ENCODE results near the gene ETFDH.
"Not testable (repeated sequence)": the region's sequence is repeated elsewhere in the genome, so short reads cannot be mapped to it uniquely, and the experiment has no call there.

ETFDH gene

DNA sequence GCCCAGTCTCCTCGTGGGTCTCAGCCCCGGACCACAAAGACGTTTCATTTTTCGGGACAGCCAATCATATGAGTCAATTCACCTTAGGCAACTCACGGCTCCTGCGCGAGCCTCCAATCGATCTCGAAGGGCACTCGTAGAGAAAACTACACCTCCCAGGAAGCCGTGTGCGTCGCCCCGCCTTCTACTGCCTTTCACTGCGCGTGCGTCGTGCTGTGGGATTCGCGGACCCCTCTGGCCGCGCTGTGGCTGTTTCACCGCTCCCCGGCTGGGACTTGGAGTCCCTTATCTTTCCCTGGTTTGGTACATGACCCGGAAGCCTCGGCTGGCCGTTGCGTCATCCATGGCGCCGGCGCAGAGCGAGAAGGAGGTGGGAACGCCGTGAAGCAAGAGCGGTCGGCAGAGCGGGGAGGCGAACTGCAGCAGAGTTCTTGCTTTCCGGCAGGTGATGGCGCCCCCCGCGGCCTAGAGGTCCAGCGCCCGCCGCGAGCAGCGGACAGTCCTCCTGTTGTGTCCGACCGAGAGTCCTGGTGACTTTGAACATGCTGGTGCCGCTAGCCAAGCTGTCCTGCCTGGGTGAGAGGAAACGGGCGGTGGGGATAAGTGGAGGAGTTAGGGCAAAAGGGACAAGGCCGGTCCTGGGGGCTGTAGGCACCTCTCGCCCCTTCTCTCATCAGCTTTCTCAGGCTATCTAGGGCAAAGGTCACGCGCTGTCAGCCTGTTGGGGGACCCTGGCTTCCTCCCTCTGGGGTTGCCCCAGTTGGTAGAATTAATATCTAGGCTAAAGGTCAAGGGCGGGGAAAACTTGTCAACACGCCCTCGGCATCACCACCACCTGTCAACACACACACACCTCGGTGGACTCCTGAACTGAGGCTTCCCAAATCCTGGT is at the start of gene ETFDH:
ETFDH (plus strand) TSS at position 382 of the 892 bp plus-strand sequence; CDS start at position 543, 161 bp downstream.
- DNase-seq (ENCODE audit: low read depth in 2 of 3, low spot score in 1 of 3) = peak; percentile 91 to 98 (median 95)

DNA sequence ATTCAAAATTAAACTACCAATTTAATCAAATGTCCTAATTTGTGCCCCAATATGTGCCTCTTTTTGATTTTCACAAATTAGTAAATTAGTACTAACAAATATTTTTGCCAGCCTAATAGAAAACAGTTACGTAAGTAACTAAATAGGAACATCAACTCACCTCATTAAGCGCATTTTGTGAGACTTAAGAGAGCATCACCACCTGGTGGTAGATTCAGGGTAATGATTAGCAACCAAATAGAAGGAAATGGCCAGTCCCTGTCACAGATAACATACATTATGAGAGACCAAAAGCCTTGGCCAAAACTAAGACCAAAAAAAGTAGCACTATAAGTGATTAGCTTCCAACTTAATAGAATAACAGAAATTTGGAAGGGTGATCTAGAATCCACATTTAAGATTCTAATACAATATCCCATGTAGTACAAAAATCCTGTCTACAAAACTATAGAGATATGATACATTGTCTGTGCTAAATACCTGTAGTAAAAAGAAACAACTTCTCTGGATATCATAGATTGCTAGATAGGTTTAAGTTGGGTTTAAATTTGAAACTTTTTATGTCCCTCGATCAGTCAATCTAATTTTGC is 47.1 kb upstream of the ETFDH start:
- no peak for DNase-seq (ENCODE audit: low read depth in 2 of 3, low spot score in 1 of 3)

DNA sequence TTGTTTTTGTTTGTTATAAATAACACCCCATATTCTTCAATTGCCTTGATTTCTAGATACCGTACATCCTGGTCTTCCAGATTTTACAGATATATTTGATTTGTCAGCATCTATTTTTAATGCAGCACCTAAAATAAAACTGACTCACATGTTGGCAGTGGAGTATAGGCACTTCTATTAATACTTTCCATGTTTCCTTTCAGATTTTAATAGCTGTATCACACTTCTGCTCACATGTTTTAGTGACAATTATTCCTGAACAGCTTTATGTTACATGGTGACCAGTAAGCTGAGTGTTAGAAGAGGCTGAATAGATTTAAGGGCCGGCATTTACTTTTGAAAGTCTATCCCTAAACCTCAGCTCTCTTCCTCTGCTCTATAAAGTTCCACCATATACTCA is 46.6 kb upstream of the ETFDH start:
- DNase-seq (ENCODE audit: low read depth in 2 of 3, low spot score in 1 of 3) = no peak

DNA sequence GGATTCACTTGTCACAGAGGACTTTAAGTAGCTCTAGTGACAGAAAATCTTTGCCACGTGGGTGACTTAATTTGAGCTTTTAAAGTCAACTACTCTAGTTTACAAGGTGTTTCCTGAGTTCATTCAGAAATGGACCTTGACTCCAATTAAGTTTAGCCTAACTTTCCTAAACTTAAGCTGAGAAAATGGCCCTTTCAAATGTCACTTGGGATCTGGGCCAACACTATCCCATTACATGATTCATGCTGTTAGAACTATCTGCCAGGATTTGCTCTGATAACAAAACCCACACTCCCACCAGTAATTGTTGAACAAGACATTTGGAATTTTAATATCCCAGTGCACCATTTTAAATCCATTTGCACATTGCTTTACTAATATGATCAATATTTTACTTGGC is 41.2 kb upstream of the ETFDH start:
- no peak for DNase-seq (ENCODE audit: low read depth in 2 of 3, low spot score in 1 of 3)

DNA sequence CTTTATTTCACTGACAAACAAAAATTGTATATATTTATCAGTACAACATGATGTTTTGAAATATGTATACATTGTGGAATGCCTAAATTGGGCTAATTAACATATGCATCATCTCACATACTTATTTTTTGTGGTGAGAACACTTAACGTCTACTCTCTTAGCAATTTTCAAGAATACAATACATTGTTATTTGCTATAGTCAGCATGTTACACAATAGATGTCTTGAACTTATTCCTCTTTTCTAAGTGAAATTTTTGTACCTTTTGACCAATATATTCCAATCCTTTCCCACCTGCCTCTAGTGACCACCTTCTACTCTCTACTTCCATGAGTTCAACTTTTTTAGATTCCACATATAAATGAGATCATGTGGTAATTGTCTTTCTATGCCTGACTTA is 35.5 kb upstream of the ETFDH start:
- DNase-seq (ENCODE audit: low read depth in 2 of 3, low spot score in 1 of 3) = no peak

DNA sequence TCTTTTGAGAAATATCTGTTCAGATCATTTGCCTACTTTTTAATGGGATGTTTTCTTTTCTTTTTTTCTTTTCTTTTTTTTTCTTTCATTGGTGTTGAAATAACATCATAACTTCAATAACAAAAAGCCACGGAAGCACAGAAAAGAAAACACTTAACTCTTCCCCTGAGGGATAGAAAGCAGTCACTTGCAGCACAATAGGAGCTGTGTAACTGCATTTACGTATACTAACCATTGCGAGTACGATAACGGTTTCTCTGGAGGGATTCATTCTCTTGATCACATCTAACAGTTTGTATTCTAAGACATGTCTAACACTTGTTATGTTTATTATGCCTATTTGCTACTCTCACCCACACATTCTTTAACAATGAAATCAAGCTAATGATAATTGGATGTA is 27.7 kb upstream of the ETFDH start:
- no peak for DNase-seq (ENCODE audit: low read depth in 2 of 3, low spot score in 1 of 3)

DNA sequence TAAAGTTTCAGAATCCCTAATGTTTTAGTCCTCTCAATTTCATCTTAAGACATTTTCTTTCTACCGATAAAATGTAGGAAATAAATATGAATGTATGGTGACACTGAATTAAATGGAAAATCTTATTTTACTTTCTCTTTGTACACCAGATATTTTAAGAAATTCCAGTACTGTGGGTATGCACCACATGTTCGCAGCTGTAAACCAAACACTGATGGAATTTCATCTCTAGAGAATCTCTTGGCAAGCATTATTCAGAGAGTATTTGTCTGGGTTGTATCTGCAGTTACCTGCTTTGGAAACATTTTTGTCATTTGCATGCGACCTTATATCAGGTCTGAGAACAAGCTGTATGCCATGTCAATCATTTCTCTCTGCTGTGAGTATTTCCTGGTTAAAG is 27.3 kb upstream of the ETFDH start:
- DNase-seq (ENCODE audit: low read depth in 2 of 3, low spot score in 1 of 3) = no peak

DNA sequence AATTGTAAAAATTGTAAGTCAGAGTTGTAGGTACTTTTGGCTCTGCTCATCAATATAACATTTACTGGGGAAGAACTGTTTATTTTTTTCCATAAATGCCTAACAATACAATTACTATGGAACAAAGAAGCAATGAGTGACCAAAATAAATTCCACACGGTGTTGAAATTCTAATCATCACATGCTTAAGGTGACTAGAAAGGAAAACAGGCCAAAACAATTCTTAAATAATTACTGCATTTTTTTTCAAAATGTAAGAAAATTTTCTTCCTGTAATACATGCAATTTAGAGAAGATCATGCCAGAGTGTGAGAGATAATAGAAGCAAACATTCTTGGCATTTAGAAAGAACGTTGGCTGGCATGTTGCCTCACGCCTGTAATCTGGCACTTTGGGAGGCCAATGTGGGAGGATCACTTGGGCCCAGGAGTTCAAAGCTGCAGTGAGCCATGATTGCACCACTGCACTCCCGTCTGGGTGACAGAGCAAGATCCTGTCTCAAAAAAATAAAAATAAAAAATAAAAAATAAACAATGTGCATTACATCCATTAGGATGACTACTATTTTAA is 22.9 kb upstream of the ETFDH start:
- no peak for DNase-seq (ENCODE audit: low read depth in 2 of 3, low spot score in 1 of 3)

DNA sequence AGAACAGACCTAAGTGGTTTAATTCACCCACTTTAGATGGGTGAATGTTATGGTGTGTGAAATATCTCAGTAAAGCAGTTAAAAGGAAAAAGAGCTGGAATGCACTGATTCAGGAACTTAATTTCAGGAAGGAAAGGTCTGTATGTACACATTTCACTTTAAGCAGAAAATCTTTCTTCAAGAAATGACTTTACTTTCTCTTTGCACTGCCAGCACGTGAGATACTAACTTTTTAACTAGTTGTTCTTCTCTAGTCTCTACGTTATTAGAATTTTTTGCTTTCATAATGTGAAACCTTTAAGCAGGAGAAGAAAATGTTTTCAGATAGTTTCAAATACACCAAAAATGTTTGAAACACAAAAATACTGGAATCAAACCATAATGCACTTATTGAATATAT is 19.2 kb upstream of the ETFDH start:
- no peak for DNase-seq (ENCODE audit: low read depth in 2 of 3, low spot score in 1 of 3)

DNA sequence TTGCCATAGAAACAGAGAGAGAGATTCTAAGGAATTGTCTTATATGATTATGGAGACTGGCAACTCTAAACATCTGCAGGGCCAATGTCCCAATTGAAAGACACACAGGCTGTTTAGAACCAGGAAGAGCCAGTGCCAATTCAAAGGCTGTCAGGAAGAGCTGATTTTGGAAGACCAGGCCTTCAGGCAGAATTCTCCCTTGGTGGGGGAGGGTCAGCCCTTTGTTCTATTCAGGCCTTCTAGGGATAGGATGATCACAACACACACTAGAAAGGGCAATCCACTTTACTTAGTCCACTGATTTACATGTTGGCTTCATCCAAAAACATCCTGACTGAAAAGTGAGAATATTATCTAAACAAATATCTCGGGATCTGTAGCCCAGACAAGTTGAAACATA is 15.7 kb upstream of the ETFDH start:
- no peak for DNase-seq (ENCODE audit: low read depth in 2 of 3, low spot score in 1 of 3)

DNA sequence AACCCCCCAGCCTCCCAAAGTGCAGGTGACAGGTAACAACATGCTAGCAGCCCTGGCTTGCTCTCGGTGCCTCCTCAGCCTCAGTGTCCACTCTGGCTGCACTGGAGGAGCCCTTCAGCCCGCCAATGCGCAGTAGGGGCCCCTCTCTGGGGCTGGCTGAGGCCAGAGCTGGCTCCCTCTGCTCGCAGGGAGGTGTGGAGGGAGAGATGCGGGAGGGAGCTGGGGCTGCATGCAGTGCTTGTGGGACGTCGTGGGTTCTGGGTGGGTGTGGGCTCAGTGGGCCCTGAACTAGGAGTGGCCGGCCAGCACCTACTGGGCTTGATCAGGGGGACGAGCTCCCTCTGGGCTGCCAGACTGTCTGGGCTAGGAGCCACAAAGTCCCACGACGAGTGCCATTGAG is 14.8 kb upstream of the ETFDH start:
- no peak for DNase-seq (ENCODE audit: low read depth in 2 of 3, low spot score in 1 of 3)

DNA sequence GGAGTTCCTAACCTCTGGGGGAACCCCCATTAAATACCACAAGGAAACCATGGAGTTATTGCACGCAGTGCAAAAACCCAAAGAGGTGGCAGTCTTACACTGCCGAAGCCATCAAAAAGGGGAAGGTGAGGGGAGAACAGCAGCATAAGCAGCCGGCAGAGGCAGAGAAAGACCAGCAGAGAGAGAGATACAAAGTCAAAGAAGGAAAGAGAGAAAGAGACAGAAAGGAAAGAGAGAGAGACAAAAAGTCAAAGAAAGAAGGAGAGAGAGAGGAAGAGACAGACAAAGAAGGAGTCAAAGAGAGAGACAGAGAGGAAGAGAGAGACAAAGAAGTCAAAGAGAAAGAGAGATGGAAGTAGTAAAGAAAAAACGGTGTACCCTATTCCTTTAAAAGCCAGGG is 8.8 kb upstream of the ETFDH start:
- DNase-seq (ENCODE audit: low read depth in 2 of 3, low spot score in 1 of 3) = not testable (repeated sequence)

DNA sequence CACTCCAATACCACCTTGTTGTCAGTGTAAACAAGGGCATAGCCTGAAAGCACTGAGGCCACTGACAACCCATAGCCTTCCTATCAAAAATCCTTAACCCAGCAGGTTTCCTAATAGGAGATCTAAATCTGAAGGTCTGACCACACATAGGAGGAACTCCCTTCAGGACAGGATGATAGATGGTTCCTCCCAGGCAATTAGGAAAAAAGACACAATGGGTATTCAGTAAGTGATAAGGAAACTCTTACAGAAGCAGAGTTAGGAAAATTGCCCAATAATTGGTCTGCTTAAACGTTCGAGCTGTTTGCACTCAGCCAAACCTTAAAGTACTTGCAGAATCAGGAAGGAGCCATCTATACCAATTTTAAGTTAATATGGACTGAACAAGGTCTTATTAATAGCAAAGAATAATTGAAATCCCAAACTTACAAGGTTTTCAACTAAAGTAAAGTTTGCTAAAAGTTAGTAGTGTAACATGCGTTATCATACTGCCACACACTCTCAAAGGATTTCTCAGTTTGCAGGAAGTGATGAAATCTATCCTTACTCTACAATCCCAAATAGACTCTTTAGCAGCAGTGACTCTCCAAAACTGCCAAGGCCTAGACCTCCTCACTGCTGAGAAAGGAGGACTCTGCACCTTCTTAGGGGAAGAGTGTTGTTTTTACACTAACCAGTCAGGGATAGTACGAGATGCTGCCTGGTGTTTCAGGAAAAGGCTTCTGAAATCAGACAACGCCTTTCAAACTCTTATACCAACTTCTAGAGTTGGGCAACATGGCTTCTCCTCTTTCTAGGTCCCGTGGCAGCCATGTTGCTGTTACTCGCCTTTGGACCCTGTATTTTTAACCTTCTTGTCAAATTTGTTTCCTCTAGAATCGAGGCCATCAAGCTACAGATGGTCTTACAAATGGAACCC is 8.1 kb upstream of the ETFDH start:
- not testable (repeated sequence) for DNase-seq (ENCODE audit: low read depth in 2 of 3, low spot score in 1 of 3)

DNA sequence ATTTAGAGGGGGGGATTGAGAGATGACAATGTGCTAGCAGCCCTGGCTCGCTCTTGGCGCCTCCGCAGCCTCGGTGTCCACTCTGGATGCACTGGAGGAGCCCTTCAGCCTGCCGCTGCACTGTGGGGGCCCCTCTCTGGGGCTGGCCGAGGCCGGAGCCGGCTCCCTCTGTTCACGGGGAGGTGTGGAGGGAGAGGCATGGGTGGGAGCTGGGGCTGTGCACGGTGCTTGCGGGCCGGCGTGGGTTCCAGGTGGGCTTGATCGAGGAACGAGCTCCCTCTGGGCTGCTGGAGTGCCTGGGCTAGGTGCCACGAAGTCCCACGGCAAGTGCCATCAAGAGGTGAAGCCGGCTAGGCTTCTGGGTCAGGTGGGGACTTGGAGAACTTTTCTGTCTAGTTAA is 7.3 kb upstream of the ETFDH start:
- DNase-seq (ENCODE audit: low read depth in 2 of 3, low spot score in 1 of 3) = no peak

DNA sequence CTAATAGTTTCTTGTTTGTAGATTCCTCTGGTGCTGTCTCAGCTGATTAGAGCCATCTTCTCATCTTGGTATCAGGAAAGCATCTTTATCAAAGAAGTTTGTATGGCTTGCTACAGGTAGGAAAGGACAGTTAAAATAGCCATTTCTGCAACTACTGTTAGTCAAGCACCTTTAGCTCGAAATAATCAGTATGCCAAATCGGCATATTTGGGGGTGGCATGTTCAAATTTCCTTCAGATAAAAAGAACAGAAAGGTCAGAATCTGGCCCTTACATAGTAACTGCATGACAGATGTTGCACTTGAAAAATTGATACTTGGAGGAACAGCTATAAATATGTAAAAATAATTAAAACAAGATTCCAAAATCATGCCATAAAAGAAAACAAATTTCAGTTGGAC is 5.2 kb upstream of the ETFDH start:
- DNase-seq (ENCODE audit: low read depth in 2 of 3, low spot score in 1 of 3) = no peak

DNA sequence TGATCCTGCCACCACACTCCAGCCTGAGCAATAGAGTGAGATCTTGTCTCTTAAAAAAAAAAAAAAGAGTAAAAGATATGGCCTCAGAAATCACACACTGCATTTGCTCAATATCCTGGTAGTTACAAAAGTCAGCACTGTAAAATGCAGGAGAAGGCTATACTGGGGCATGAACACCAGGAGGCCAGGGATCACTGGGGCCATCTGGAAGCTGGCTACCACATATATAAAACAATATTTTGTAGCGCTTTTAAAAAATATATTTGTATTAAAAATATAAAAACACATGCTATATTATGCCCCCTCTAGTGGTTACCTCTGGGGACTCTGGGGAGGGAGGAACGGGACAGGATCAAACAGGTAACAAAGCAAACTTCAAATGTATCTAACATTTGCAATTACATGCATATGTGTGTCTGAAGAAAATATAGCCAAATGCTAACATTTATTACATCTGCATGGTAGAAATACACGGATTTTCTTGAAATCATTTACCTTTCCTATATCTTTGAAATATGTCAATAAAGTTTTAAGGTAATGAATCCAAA is 4.4 kb upstream of the ETFDH start:
- peak in 1 of 3 donors; percentile 9 for DNase-seq (ENCODE audit: low read depth in 2 of 3, low spot score in 1 of 3)

DNA sequence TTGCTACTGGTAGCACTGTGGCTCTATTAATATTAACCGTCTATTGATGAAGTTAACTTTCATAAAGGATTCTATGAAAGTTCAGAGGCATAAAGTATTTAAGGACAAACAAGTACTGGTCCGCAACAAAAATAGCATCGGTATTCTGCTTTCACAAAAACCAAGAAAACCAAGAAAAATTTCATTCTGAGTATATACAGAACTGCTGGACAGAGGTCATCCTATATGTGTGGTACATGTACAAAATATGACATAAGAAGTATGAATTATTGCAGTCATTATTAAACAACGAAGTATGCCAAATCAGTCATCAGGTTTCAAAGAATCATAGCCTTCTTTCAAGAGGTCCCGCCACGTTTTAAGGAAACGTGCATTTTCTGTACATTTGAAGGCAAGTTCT is 2.8 kb upstream of the ETFDH start:
- no peak for DNase-seq (ENCODE audit: low read depth in 2 of 3, low spot score in 1 of 3)

DNA sequence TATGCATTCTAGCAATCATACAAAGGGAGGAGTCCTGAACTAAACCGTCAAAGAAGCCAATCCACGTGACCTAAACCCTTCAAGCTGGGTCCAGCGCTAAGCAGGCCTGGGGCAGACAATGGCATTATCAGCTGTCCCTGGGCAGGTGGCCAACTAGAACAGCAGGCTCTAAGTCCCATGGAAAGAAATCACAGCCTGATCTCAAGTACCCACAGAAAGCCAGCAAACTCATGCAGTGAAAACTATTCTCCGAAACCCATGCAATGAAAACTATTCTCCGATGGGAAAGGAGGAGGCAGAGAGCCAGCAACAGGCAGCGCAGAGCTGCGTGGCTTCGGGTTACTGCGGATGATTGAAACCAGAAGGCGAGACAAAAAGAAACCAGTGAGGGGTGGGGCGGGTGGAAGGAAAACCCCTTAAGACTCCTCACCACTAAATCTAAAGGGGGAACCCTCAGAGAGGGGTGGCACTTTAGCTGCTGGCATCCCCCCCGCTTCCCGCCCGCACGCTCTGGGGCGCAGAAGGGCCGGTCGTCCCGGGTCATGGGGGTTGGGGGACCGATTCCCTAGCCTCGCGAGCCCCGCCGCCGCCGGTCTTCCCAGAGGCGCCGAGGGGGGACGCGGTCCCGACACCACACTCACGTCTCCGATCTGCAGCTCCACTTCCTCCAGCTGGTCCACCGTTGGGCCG is 976 bp upstream of the ETFDH start:
- peak; percentile 25 to 47 (median 36) for DNase-seq (ENCODE audit: low read depth in 2 of 3, low spot score in 1 of 3)

DNA sequence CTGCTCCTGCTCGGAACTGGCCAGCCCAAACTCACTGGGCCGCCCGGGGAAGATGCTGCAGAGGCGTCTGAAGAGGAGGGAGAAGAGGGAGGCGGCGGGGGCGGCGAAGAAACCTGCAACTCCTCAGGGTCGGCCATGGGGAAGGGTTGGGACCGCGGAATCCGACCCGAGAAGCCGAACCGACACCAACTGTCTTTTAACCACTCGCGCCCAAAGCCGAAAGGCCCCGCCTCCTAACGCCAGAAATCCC is 506 bp upstream of the ETFDH start, which contains the start of gene C4orf46:
C4orf46 (minus strand) TSS at position 223 of the 250 bp plus-strand sequence; CDS start at position 137, 86 bp downstream.
- no peak for DNase-seq (ENCODE audit: low read depth in 2 of 3, low spot score in 1 of 3)

DNA sequence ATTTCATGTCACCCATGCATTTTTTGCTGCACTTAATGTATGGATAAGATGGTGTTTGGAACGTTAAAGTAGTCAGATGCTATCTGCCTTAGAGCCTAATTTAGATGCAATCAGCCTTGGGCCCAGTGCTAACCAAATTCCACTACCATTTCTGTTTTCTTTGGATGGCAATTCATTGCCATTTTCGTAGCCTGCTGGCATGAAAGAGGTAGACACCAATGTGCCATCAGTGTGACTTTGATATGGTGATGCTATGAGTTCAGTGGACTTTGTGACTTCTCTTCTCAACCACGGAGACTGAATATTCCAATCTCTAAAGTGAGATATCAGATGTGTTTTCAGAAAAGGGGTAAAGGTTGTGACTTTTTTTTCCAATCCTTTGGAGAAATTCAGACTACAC is 1.5 kb downstream of the ETFDH start:
- no peak for DNase-seq (ENCODE audit: low read depth in 2 of 3, low spot score in 1 of 3)

DNA sequence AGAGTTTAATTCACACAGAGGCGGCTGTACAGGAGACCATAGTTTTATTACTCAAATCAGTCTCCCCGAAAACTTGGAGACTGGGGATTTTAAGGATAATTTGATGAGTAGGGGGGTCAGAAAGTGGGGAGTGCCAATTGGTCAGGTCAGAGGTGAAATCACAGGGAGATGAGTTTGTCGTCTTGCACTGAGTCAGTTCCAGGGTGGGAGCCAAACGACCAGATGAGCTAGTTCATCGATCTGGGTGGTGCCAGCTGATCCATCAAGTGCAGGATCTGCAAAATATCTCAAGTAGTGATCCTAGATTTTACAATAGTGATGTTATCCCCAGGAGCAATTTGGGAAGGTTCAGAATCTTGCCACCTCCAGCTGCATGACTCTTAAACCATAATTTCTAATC is 4.0 kb downstream of the ETFDH start:
- no peak for DNase-seq (ENCODE audit: low read depth in 2 of 3, low spot score in 1 of 3)
